Measurements from ENCODE around the gene PTPN22.

Gene PTPN22

DNA sequence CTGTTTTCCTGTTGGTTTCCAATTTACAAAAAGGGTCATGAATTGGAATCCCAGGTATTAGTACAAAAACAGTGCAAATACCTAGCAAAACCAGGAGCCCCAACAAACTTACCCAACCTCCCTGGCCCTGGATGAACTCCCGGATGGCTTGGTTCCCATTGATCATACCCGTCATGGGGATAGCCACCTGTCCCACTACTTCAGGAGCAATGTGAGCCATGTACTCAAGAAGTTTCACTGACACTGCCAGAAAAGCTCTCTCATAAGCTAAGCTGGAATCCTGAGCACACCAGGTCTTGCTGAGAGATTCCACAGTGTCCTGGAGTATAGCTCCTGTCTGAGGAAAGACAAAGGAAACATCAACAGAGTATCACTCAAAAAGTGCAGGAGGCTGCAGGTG is 10.1 kb upstream of the PTPN22 start:
- H3K9ac ChIP-seq (ENCODE audit: low read depth, low read length) = no peak overlapping the region
- no peaks in the 10 kb centered on the region for H3K4me1 ChIP-seq (ENCODE audit: control insufficient read depth, insufficient read depth, low read length)
- no peaks in the 10 kb centered on the region for H3K27me3 ChIP-seq (ENCODE audit: control insufficient read depth, insufficient read depth, low read length)
- H3K4me3 ChIP-seq (ENCODE audit: low read depth, low read length) = no peak overlapping the region
- no peaks in the 10 kb centered on the region for H3K9me3 ChIP-seq (ENCODE audit: control insufficient read depth, insufficient read depth, low read length)
- H3K36me3 ChIP-seq (ENCODE audit: control insufficient read depth, insufficient read depth, low read length) = no peaks in the 10 kb centered on the region

DNA sequence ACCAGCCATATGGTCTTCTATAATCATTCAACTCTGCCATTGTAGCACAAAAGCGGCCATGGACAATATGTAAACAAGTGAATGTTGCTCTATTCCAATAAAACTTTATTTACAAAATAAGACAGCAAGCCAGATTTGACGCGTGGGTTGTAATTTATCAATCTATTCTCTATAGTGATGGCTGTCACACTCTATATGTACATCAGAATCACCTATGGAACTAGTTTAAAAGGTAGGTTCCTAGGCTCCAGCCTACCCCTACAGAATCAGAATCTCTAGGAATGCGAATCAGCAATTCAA is 8.2 kb upstream of the PTPN22 start:
- Histone ChIP-seq H3K4me3 (ENCODE audit: low read depth, low read length) (no peak overlapping the region), H3K9me3 (ENCODE audit: control insufficient read depth, insufficient read depth, low read length) (no peaks in the 10 kb centered on the region)

DNA sequence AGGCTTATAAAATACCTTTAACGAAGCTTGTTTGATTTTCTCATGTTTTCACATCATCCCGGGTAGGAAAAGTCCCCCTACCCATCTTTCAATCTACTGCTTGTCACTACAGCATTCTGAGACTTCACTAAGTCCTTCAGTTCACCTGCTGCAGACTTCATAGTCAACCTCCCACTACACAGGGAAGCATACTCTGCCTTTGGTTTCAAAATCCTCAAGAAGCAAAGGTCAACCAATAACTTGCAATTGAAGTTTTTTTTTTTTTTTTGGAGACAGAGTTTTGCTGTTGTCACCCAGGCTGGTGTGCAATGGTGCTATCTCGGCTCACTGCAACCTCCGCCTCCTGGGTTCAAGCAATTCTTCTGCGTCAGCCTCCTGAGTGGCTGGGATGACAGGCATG is 4.7 kb upstream of the PTPN22 start:
- no peaks in the 10 kb centered on the region for H3K27me3 ChIP-seq (ENCODE audit: control insufficient read depth, insufficient read depth, low read length)
- no peak overlapping the region for H3K9ac ChIP-seq (ENCODE audit: low read depth, low read length)
- H3K36me3 ChIP-seq (ENCODE audit: control insufficient read depth, insufficient read depth, low read length) = no peaks in the 10 kb centered on the region
- H3K4me1 ChIP-seq (ENCODE audit: control insufficient read depth, insufficient read depth, low read length) = peaks cover 2% of the 10 kb centered on the region
- H3K9me3 ChIP-seq (ENCODE audit: control insufficient read depth, insufficient read depth, low read length) = no peaks in the 10 kb centered on the region
- H3K4me3 ChIP-seq (ENCODE audit: low read depth, low read length) = no peak overlapping the region

More for the DNA sequence above, 8.2 kb upstream of the PTPN22 start:
- Histone ChIP-seq H3K36me3 (ENCODE audit: control insufficient read depth, insufficient read depth, low read length) (no peaks in the 10 kb centered on the region), H3K9ac (ENCODE audit: low read depth, low read length) (no peak overlapping the region), H3K27me3 (ENCODE audit: control insufficient read depth, insufficient read depth, low read length) (no peaks in the 10 kb centered on the region), H3K4me1 (ENCODE audit: control insufficient read depth, insufficient read depth, low read length) (no peaks in the 10 kb centered on the region)

DNA sequence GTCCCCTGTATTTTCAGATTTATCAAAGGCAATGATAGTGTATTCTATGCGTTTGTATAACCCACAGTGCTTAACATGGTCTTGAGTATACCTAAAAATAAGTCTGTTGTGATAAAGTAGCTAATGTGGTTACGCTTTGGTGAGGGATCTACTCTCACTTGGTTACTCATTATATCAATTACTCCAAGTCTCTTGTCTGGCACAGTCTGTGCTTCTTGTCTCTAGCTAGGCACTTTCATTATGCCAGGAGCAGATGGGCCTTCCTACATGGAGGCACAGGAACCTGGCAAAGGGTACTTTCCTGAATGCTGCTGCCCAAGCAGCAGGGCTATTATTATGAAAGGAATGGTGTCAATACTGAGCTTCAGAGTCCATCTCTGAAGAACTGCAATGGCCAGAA is 4.2 kb upstream of the PTPN22 start:
- no peak overlapping the region for H3K4me3 ChIP-seq (ENCODE audit: low read depth, low read length)
- peaks cover 2% of the 10 kb centered on the region for H3K4me1 ChIP-seq (ENCODE audit: control insufficient read depth, insufficient read depth, low read length)
- H3K9me3 ChIP-seq (ENCODE audit: control insufficient read depth, insufficient read depth, low read length) = no peaks in the 10 kb centered on the region
- no peaks in the 10 kb centered on the region for H3K36me3 ChIP-seq (ENCODE audit: control insufficient read depth, insufficient read depth, low read length)
- no peak overlapping the region for H3K9ac ChIP-seq (ENCODE audit: low read depth, low read length)
- no peaks in the 10 kb centered on the region for H3K27me3 ChIP-seq (ENCODE audit: control insufficient read depth, insufficient read depth, low read length)

DNA sequence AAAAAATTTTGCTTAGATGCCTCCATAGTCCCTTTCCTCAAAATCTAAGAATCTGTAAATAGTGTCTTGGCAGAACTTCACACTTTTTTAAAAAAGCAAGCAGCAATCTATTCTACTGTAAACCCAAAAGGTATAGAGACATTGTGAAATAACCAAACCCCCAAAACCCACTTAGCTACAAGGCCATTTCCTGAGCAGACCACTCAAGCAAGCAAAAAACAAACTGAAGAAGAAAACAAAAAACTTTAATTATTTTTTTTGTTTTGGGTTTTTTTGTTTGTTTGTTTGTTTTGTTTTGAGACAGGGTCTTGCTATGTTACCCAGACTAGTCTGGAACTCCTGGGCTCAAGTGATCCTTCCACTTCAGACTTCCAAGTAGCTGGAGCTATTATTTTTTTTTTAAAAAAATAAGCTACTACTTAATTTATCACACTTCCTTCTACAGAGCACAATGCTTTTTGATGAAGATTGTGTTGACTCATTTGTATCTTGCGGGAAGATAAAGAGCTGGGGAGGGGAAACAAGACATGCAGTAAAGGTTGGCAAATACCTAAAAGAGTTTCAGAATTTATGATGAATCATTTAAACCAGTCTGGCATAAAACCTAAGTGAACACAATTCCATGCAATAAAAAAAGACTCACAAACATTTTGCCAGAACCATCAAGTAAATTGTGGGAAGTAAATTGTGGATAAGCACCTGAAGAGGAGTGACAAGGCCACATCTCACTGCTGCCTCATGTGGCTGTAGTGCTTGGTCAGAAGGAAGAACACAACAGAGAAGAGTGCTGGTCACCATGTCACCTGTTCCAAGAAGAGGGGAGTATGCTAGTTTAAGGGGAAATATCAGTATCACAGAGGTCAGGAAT is 2.7 kb upstream of the PTPN22 start:
- peaks cover 2% of the 10 kb centered on the region for H3K4me1 ChIP-seq (ENCODE audit: control insufficient read depth, insufficient read depth, low read length)
- H3K9ac ChIP-seq (ENCODE audit: low read depth, low read length) = no peak overlapping the region
- no peaks in the 10 kb centered on the region for H3K9me3 ChIP-seq (ENCODE audit: control insufficient read depth, insufficient read depth, low read length)

DNA sequence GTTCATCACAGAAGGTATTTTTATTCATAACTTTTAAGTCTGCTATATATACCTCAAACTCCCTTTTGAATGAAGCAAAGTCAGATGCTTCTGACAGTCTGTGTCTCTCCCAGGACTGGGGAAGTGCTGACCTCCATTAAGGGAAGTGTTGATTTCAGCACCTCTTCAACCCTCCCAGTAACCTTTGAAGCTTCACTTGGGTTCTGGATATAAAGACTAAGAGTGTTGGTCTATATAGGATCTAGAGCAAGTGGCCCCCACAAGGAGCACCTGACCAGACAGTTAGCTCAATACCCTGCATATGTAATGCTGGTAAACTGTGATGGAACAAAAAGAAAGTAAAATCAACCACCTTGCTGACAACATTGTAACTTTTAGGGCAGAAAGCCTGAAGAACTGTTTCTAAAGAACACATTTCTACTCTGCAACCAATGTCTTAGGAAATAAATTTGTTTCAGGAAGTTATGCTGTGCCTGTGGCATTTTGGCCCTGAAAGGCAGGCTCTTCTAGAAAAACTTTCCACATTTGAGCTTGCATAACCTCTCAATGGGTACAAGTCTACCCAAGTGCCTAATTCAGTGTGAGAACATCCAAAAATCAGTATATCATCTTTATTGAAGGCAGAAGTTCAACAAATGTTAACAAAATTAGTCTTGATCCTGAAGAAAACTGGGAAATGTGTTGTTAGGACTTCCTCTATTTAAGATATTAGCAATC is 865 bp upstream of the PTPN22 start:
- Histone ChIP-seq H3K9ac (ENCODE audit: low read depth, low read length) (no peak overlapping the region), H3K9me3 (ENCODE audit: control insufficient read depth, insufficient read depth, low read length) (no peaks in the 10 kb centered on the region), H3K4me1 (ENCODE audit: control insufficient read depth, insufficient read depth, low read length) (peaks cover 2% of the 10 kb centered on the region), H3K36me3 (ENCODE audit: control insufficient read depth, insufficient read depth, low read length) (no peaks in the 10 kb centered on the region), H3K4me3 (ENCODE audit: low read depth, low read length) (no peak overlapping the region), H3K27me3 (ENCODE audit: control insufficient read depth, insufficient read depth, low read length) (no peaks in the 10 kb centered on the region)

More for the DNA sequence above, 2.7 kb upstream of the PTPN22 start:
- H3K36me3 ChIP-seq (ENCODE audit: control insufficient read depth, insufficient read depth, low read length) = no peaks in the 10 kb centered on the region
- H3K27me3 ChIP-seq (ENCODE audit: control insufficient read depth, insufficient read depth, low read length) = no peaks in the 10 kb centered on the region
- no peak overlapping the region for H3K4me3 ChIP-seq (ENCODE audit: low read depth, low read length)

DNA sequence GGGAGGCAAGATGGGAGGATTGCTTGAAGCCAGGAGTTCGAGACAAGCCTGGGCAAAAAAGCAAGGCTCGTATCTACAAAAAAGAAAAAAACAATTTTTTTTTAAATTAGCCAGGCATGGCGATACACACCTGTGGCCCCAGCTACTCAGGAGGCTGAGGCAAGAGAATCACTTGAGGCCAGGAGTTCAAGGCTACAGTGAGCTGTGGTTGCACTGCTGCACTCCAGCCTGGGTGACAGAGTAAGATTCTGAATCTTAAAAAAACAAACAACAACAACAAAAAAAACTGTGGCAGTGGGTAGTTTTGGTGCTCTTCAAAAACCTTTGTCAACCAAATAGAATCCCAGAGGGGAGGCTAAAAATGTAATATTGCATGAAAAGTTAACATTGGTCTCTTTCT is 734 bp downstream of the PTPN22 start:
- Histone ChIP-seq H3K27me3 (ENCODE audit: control insufficient read depth, insufficient read depth, low read length) (no peaks in the 10 kb centered on the region), H3K9ac (ENCODE audit: low read depth, low read length) (no peak overlapping the region), H3K9me3 (ENCODE audit: control insufficient read depth, insufficient read depth, low read length) (no peaks in the 10 kb centered on the region), H3K4me3 (ENCODE audit: low read depth, low read length) (no peak overlapping the region), H3K4me1 (ENCODE audit: control insufficient read depth, insufficient read depth, low read length) (peaks cover 2% of the 10 kb centered on the region), H3K36me3 (ENCODE audit: control insufficient read depth, insufficient read depth, low read length) (no peaks in the 10 kb centered on the region)

DNA sequence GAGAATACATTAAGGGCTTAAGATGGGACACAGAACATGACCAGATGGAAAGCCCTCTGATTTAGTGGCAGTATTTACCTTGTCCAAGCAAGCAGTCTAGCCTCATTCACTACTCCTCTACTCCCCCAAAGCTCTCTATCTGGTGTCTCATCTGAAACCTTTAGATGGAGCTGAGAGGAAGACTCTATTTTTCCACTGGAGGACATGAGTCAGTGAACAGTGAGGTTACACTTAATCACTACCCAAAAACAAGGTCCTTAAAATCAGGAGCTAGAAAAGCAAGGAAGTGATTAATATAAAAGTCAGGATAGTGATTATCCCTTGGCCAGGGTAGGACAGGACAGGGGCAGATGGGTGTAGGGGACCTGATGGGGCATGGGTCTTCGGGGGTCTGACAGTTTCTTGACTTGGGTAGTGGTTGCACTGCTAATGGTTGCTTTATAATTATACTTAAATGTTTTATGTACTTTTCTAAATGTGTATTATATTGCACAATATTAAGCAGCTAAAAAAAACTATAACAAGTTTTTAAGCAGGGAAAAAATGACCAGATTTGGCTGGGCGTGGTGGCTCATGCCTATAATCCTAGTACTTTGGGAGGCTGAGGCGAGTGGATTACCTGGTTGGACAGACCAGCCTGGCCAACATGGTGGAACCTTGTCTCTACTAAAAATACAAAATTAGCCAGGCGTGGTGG is 3.0 kb downstream of the PTPN22 start:
- H3K9ac ChIP-seq (ENCODE audit: low read depth, low read length) = no peak overlapping the region
- H3K4me1 ChIP-seq (ENCODE audit: control insufficient read depth, insufficient read depth, low read length) = peaks cover 2% of the 10 kb centered on the region
- no peaks in the 10 kb centered on the region for H3K27me3 ChIP-seq (ENCODE audit: control insufficient read depth, insufficient read depth, low read length)
- H3K9me3 ChIP-seq (ENCODE audit: control insufficient read depth, insufficient read depth, low read length) = no peaks in the 10 kb centered on the region
- H3K36me3 ChIP-seq (ENCODE audit: control insufficient read depth, insufficient read depth, low read length) = no peaks in the 10 kb centered on the region
- H3K4me3 ChIP-seq (ENCODE audit: low read depth, low read length) = no peak overlapping the region

DNA sequence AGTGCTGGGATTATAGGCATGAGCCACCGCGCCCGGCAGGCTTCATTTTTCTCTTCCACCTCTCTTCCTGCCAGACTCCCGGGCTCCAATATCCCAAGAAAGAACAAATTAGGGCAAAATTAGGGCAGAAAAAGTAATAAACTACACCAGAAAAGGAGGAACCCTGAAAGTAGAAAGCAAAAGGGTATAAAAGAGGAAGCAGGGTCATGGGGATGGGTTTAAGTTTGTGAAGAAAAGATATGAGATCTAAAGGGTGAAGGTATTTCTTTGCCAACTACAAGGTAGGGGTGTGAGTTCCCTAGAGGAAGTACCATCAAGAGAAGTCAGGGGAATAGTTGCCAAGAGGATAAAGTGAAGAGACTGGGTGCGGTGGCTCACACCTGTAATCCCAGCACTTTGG is 9.9 kb downstream of the PTPN22 start:
- H3K4me1 ChIP-seq (ENCODE audit: control insufficient read depth, insufficient read depth, low read length) = no peaks in the 10 kb centered on the region
- no peak overlapping the region for H3K9ac ChIP-seq (ENCODE audit: low read depth, low read length)
- H3K27me3 ChIP-seq (ENCODE audit: control insufficient read depth, insufficient read depth, low read length) = no peaks in the 10 kb centered on the region
- H3K36me3 ChIP-seq (ENCODE audit: control insufficient read depth, insufficient read depth, low read length) = no peaks in the 10 kb centered on the region
- no peaks in the 10 kb centered on the region for H3K9me3 ChIP-seq (ENCODE audit: control insufficient read depth, insufficient read depth, low read length)
- no peak overlapping the region for H3K4me3 ChIP-seq (ENCODE audit: low read depth, low read length)

DNA sequence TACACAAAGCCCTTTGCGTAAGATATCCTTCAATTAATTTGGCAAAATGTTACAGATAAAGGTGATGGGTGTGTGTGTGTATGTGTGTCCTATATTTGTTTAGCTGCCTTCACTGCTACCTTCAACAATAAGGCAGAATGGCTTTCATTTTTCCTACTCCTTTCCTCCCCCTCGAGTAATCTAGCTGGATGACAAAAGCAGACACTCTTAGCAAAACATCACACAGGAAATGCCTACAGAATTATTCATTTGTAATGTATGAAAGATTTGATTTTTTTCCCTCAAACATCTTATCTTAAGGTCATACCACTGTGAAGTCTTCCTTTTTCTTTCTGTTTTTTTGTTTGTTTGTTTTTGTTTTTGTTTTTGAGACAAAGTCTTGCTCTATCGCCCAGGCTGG is 10.6 kb downstream of the PTPN22 start:
- Histone ChIP-seq H3K9ac (ENCODE audit: low read depth, low read length) (no peak overlapping the region), H3K4me1 (ENCODE audit: control insufficient read depth, insufficient read depth, low read length) (no peaks in the 10 kb centered on the region), H3K9me3 (ENCODE audit: control insufficient read depth, insufficient read depth, low read length) (no peaks in the 10 kb centered on the region), H3K36me3 (ENCODE audit: control insufficient read depth, insufficient read depth, low read length) (no peaks in the 10 kb centered on the region), H3K4me3 (ENCODE audit: low read depth, low read length) (no peak overlapping the region), H3K27me3 (ENCODE audit: control insufficient read depth, insufficient read depth, low read length) (no peaks in the 10 kb centered on the region)

DNA sequence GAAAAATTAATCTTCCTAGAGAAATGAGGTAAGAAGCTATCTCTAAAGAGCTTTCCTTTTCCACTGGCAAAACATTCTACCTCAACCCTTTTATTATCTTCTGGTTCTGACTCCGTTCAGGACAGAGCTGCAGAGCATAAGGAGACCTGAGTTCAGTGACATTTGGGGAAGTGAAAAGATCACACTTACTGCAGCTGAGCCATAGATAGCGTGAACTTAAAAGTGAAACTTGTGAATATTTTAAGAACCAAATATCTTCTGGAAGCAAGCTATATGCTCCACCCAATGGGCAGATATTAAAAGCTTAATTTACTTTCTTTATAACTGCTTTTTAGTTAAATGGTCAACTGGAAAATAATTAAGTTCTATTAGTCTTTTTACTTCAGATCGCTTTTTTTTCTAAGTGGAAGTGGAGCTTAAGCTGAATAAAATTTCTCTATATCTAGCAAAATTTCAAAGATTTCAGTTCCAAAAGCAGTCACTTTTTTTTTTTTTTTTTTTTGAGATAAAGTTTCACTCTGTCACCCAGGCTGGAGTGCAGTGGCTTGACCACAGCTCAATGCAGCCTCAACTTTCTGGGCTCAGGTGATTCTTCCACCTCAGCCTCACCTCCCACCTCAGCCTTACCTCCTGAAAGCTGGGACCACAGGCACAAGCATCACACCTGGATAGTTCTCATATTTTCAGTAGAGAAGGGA is 11.9 kb downstream of the PTPN22 start:
- Histone ChIP-seq H3K9me3 (ENCODE audit: control insufficient read depth, insufficient read depth, low read length) (no peaks in the 10 kb centered on the region), H3K27me3 (ENCODE audit: control insufficient read depth, insufficient read depth, low read length) (no peaks in the 10 kb centered on the region), H3K4me1 (ENCODE audit: control insufficient read depth, insufficient read depth, low read length) (no peaks in the 10 kb centered on the region), H3K36me3 (ENCODE audit: control insufficient read depth, insufficient read depth, low read length) (no peaks in the 10 kb centered on the region), H3K4me3 (ENCODE audit: low read depth, low read length) (no peak overlapping the region), H3K9ac (ENCODE audit: low read depth, low read length) (no peak overlapping the region)
